Gastroesophageal sphincter (tissue), 4 donors: ENCODE data around the gene PSEN2. TPM values are rescaled to one million over a fixed set of nuclear protein-coding genes. Genes with fewer than 3 reads are reported as not detected.

Experiments used
- ATAC-seq: fragments of 150-250 bp; one replicate; pipeline ENCODE4 v1.9.1; 2016; ENCODE audit warnings: mild to moderate bottlenecking, moderate library complexity
- H3K27ac ChIP-seq, 4 donors: fragments of 200-600 bp; sonication (generic) in 3 of 4; 1 replicate in 3 of 4; 2 replicates in 1 of 4; pipeline ENCODE4 v1.5.1; 2016 to 2019
- H3K27me3 ChIP-seq: fragments of 200-600 bp; sonication (generic); one replicate; pipeline ENCODE4 v1.5.1; 2019
- H3K36me3 ChIP-seq, 2 donors: fragments of 200-600 bp; sonication (generic); one replicate each; pipeline ENCODE4 v1.5.1; 2019; ENCODE audit warnings: control low read depth in 1 of 2
- H3K4me1 ChIP-seq, 3 donors: fragments of 200-600 bp; sonication (generic); 1 replicate in 2 of 3; 2 replicates in 1 of 3; pipeline ENCODE4 v1.5.1; 2016 to 2019; ENCODE audit warnings: control low read depth in 2 of 3
- H3K4me3 ChIP-seq, 2 donors: fragments of 200-600 bp; sonication (generic); one replicate each; pipeline ENCODE4 v1.5.1; 2019; ENCODE audit warnings: mild to moderate bottlenecking in 1 of 2, moderate library complexity in 1 of 2
- H3K9me3 ChIP-seq, 3 donors: fragments of 200-600 bp; sonication (generic); one replicate each; pipeline ENCODE4 v1.5.1; 2017 to 2019; ENCODE audit warnings: control low read depth in 2 of 3
- EP300 ChIP-seq: sonication (generic); formaldehyde crosslinking; IDR thresholded peaks from one replicate; pipeline ENCODE4 v1.6.1; 2017; ENCODE audit warnings: antibody characterized with exemption, mild to moderate bottlenecking
- POLR2A ChIP-seq, 2 donors: fragments of 450-650 bp; IDR thresholded peaks; one replicate each; pipeline ENCODE4 v1.6.1; 2017; ENCODE audit warnings: antibody characterized with exemption in 2 of 2, mild to moderate bottlenecking in 2 of 2, moderate library complexity in 1 of 2
- POLR2AphosphoS5 ChIP-seq: sonication (generic); formaldehyde crosslinking; IDR thresholded peaks from one replicate; pipeline ENCODE4 v1.6.1; 2017; ENCODE audit warnings: antibody characterized with exemption
- WGBS, 2 donors: methylation state at CpG; one replicate each; pipeline ENCODE4 v1.1.5; 2018; ENCODE audit warnings: low coverage in 1 of 2; 5-methylcytosine and 5-hydroxymethylcytosine counted together
- total RNA-seq, 4 donors: library from RNA; depleted of rRNA; stranded (reverse); fragments of >200 nt; gene quantifications; one replicate each; pipeline ENCODE4 v1.1.0, GENCODE V29; 2016
- TF ChIP-seq, protein P1 (sequence below), 4 experiments: fragments of 200-600 bp in 2 of 4; fragments of 450-650 bp in 2 of 4; sonication (generic) in 1 of 4; IDR thresholded peaks; one replicate each; pipeline ENCODE4 v1.5.1; 2017 to 2019; ENCODE audit warnings: antibody characterized with exemption in 4 of 4, mild to moderate bottlenecking in 2 of 4, moderate library complexity in 2 of 4

PSEN2 gene
- total RNA-seq, 4 donors from 2014 or later = 41.4 to 64.4 (median 42.5) TPM

GRCh38 chr1:226865590-226865989 lies 4.8 kb upstream of the PSEN2 start:
- Histone ChIP-seq H3K9me3 (no peaks in the 10 kb centered on the region), H3K27ac (no peak overlapping the region), H3K4me3 (no peak overlapping the region), H3K27me3 (no peaks in the 10 kb centered on the region), H3K4me1 (peaks cover 0 to 31% (median 8%) of the 10 kb centered on the region in 3 donors), H3K36me3 (no peaks in the 10 kb centered on the region)
- 92 to 93% methylated on average over 3 to 4 of the region's 4 CpGs for WGBS, 2 donors
- TF ChIP-seq POLR2A (IDR thresholded peaks at IDR 0.05) (no peak), EP300 (no peak), POLR2AphosphoS5 (no peak)
- TF ChIP-seq, protein P1, sequence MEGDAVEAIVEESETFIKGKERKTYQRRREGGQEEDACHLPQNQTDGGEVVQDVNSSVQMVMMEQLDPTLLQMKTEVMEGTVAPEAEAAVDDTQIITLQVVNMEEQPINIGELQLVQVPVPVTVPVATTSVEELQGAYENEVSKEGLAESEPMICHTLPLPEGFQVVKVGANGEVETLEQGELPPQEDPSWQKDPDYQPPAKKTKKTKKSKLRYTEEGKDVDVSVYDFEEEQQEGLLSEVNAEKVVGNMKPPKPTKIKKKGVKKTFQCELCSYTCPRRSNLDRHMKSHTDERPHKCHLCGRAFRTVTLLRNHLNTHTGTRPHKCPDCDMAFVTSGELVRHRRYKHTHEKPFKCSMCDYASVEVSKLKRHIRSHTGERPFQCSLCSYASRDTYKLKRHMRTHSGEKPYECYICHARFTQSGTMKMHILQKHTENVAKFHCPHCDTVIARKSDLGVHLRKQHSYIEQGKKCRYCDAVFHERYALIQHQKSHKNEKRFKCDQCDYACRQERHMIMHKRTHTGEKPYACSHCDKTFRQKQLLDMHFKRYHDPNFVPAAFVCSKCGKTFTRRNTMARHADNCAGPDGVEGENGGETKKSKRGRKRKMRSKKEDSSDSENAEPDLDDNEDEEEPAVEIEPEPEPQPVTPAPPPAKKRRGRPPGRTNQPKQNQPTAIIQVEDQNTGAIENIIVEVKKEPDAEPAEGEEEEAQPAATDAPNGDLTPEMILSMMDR (IDR thresholded peaks at IDR 0.05) = no peak
- no peak for ATAC-seq

DNA sequence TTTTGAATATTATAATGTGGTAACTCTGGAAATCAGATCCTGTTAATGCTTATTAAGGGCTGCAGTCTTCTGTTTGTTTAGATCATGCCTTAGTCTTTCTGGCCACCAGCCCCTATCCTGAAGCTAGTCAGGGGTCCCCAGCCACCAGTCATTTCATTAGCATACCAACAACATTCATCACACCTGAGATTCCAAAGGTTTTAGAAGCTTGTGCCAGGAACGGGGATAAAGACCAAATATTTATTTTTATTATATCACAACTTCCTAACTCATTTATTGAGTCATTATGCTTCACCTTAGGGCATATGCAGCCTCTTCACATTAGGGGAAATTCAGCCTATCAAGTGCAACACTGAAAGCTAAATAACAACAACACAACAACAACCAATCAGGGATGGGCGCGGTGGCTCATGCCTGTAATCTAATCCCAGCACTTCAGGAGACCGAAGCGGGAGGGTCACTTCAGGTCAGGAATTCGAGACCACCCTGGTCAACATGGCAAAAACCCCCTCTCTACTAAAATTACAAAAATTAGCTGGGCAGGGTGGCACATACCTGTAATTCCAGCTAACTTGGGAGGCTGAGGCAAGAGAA lies 2.9 kb upstream of the PSEN2 start:
- 84 to 85% methylated on average over 5 to 6 of the region's 6 CpGs for WGBS, 2 donors
- Histone ChIP-seq H3K27ac (no peak overlapping the region), H3K36me3 (no peaks in the 10 kb centered on the region), H3K4me3 (no peak overlapping the region), H3K4me1 (peaks cover 9 to 48% (median 13%) of the 10 kb centered on the region in 3 donors), H3K27me3 (no peaks in the 10 kb centered on the region), H3K9me3 (no peaks in the 10 kb centered on the region)
- no peak for ATAC-seq
- TF ChIP-seq EP300 (no peak), POLR2A (IDR thresholded peaks at IDR 0.05) (no peak), POLR2AphosphoS5 (no peak)
- TF ChIP-seq, protein P1 (IDR thresholded peaks at IDR 0.05) = no peak

GRCh38 chr1:226868726-226869125 lies 1.7 kb upstream of the PSEN2 start:
- WGBS, 2 donors = 92 to 100% methylated on average over 1 of the region's 1 CpG
- ATAC-seq = no peak
- Histone ChIP-seq H3K9me3 (no peaks in the 10 kb centered on the region), H3K27ac (no peak overlapping the region), H3K27me3 (no peaks in the 10 kb centered on the region), H3K4me1 (peaks cover 6 to 48% (median 9%) of the 10 kb centered on the region in 3 donors), H3K4me3 (no peak overlapping the region), H3K36me3 (no peaks in the 10 kb centered on the region)
- TF ChIP-seq EP300 (no peak), POLR2AphosphoS5 (no peak), POLR2A (IDR thresholded peaks at IDR 0.05) (no peak)
- TF ChIP-seq, protein P1 (IDR thresholded peaks at IDR 0.05) = no peak

- Histone ChIP-seq H3K36me3 (no peaks in the 10 kb centered on the region), H3K9me3 (no peaks in the 10 kb centered on the region), H3K4me1 (peaks cover 5 to 52% (median 9%) of the 10 kb centered on the region in 3 donors), H3K27ac (peak overlapping the region; percentile 8 to 90 (median 82)), H3K27me3 (no peaks in the 10 kb centered on the region), H3K4me3 (peak overlapping the region; percentile 58 to 94)
- 30 to 37% methylated on average over 3 to 4 of the region's 7 CpGs for WGBS, 2 donors
- no peak for ATAC-seq
- TF ChIP-seq EP300 (no peak), POLR2AphosphoS5 (peak; percentile 28), POLR2A (IDR thresholded peaks at IDR 0.05) (no peak)
- TF ChIP-seq, protein P1 (IDR thresholded peaks at IDR 0.05) = no peak
These were observed 403 bp upstream of the PSEN2 start for GRCh38 chr1:226870026-226870400.

- 78 to 95% methylated on average over 4 to 5 of the region's 14 CpGs for WGBS, 2 donors
- no peaks in the 10 kb centered on the region for H3K27me3 ChIP-seq
- peak overlapping the region; percentile 58 to 94 for H3K4me3 ChIP-seq
- H3K36me3 ChIP-seq = peaks cover 0 to 15% of the 10 kb centered on the region in 2 donors
- peak overlapping the region in 1 of 4 donors; percentile 90 for H3K27ac ChIP-seq
- no peaks in the 10 kb centered on the region for H3K9me3 ChIP-seq
- TF ChIP-seq, protein P1 (IDR thresholded peaks at IDR 0.05) = no peak
- TF ChIP-seq POLR2AphosphoS5 (no peak), EP300 (no peak), POLR2A (IDR thresholded peaks at IDR 0.05) (no peak)
- ATAC-seq = no peak
- peaks cover 5 to 58% (median 9%) of the 10 kb centered on the region in 3 donors for H3K4me1 ChIP-seq
These were observed 1.4 kb downstream of the PSEN2 start for GRCh38 chr1:226871636-226872327.
